Inflammatory macrophage treated with lipopolysaccharide for 4 hours (primary cell): ENCODE data around the gene SPIN2A.
A peak's percentile ranks its signal among the peaks of the same experiment; 100 is the strongest.
"Not testable (repeated sequence)": the region's sequence is repeated elsewhere in the genome, so short reads cannot be mapped to it uniquely, and the experiment has no call there.

Experiments used
- DNase-seq: peaks from one replicate; pipeline ENCODE4 v3.0.0-alpha.2; 2020

Gene SPIN2A

GRCh38 chrX:57137073-57137472 is at the start of gene SPIN2A:
TSS of gene SPIN2A (minus strand) at chrX:57137397. CDS start at chrX:57136597, 800 bp downstream.
- DNase-seq = not testable (repeated sequence)

DNA sequence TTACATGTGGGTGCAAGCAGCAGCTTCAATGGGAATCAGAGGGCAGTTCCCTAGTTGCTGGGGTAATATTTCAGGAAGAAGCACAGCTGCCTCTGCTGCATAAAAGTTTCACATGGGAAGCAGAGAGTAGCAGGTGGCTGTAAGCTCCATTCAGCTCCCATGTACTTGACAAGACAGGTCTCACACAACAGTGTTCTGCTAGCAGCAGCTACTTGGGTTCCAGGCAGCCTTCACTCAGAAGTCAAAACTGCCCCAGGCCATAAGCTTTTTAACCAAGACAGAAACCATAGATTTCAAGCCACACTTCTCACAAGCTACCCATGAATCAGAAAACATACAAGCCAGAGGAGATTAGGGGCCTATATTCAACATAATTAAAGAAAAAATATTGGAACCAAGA is 41.4 kb upstream of the SPIN2A start:
- no peak for DNase-seq

- no peak for DNase-seq
These were observed 39.9 kb upstream of the SPIN2A start for GRCh38 chrX:57177070-57177469.

GRCh38 chrX:57172544-57172943 is 35.3 kb upstream of the SPIN2A start:
- DNase-seq = no peak

DNA sequence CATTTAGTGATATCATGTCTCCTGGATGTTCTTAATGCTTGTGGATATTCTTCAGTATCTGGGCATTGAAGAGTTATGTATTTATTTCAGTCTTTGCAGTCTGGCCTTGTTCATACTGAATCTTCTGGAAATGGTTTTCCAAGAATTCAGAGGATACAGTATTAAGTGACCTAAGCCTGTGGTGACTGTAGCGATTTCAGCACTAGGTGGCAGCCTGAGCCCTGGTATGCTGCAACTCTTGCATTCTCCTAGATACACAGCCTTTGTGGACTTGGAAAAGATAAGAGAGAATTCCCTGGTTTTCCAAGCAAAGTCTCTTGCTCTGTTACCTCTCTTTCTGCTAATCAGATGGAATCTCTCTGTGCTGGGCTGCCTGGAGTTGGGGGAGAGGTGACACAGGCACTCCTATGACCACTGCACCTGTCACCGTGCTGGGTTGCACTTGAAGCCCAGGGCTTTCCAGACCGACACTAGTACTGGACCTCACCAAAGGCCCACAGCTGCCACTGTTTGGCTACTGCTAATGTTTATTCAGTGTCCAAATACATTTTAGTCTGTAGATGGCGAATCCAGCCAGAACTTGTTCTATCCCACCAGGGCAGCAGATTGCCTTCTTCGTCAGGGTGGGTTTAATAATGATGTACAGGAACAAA is 19.3 kb upstream of the SPIN2A start:
- no peak for DNase-seq

DNA sequence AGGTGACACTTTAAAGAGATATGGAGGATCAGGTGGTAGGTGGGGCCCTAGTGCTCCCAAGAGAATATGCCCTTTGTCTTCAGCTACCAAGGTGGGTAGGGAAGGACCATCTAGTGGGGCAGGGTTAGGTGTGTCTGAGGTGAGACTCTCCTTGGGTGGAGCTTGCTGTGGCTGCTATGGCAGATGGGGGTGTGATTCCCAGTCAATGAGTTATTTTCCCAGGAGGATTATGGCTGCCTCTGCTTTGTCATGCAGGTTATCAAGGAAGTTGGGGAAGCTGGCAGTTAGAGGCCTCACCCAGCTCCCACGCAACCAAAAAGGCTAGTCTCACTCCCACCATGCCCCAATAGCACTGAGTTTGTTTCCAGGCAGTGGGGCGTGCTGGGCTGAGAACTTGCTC is 18.0 kb upstream of the SPIN2A start:
- no peak for DNase-seq

- not testable (repeated sequence) for DNase-seq
These were observed 15.0 kb upstream of the SPIN2A start for GRCh38 chrX:57152222-57152621.

- DNase-seq = no peak
These were observed 1.5 kb upstream of the SPIN2A start for GRCh38 chrX:57138674-57139073.

DNA sequence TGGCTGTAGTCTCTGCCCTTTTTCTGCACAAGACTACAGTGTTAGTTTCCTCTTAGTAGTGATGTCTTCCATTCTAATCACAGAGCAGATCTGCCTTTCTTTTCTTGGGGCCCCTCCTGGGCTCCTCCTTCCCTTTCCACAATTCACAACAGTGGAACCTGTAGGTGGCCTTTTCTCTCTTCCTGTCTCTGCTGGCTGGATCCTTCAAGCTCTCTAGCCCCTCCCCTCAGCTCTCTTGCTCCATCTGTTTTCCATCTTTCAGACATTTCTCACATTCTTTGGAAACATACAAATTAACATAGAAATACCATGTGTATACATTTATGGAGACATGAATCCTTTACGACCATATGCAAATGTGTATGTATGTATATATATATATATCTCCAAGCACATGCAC is 304 bp upstream of the SPIN2A start:
- DNase-seq = no peak

DNA sequence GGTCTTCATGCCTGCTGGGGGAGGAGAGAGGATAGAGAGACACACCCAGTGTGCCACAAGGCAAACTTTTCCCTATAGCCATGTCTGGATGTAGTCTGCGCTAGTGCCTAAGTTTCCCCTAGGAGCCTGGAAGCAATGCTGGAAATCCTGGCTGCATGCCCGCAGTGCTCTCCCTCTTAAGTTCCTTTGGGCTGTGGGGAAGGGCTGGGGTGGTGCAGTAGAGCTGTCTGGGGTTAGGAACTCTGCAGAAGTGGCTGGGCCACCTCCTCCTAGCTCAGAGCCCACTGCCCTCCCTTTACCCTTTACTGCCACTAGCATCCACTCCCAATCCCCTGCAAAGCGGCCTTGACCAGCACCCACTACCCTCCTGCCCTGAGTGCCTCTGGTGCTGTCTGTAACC is 608 bp downstream of the SPIN2A start:
- not testable (repeated sequence) for DNase-seq

- DNase-seq = no peak
These were observed 1.9 kb downstream of the SPIN2A start for GRCh38 chrX:57135287-57135686.

GRCh38 chrX:57134702-57135101 is 2.5 kb downstream of the SPIN2A start:
- no peak for DNase-seq

DNA sequence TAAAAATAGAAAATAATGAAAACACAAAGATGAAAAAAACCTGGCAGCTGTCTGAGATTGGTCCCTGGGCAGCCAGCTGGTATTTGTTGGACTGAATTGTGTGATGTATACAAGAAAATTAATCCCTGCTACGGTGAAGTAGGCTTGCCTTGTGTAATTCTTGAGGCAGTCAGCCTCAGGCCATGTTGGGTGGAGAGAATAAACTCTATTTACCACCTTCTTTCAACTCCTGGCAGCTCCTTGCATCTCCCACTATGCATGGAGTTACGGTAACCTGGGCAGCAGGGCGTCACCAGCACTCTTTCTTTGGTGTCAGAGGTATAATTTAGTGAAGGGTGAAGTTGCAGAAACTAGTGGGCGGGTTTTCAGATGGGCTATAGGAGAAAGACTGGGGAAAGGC is 3.5 kb downstream of the SPIN2A start:
- no peak for DNase-seq

GRCh38 chrX:57133284-57133683 is 3.9 kb downstream of the SPIN2A start:
- DNase-seq = not testable (repeated sequence)

DNA sequence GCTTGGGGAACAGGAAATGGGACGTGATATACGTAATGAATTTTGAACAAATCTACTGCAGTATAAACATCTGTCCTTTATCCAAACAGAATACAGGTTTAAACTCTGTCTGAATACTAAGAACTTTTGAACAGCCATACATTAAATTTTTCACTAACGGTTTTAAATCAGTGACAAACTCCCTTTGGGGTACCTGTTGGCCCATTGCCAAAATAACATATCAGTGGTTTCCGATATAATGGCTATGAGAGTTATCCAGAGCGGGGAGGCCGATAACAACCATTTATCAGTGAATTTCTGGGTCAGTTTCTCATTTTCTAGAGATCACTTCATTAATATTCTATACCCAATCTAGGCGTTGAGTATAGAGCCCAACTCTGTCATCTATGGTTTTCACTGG is 5.2 kb downstream of the SPIN2A start:
- no peak for DNase-seq

- no peak for DNase-seq
These were observed 15.4 kb downstream of the SPIN2A start for GRCh38 chrX:57121816-57122215.

DNA sequence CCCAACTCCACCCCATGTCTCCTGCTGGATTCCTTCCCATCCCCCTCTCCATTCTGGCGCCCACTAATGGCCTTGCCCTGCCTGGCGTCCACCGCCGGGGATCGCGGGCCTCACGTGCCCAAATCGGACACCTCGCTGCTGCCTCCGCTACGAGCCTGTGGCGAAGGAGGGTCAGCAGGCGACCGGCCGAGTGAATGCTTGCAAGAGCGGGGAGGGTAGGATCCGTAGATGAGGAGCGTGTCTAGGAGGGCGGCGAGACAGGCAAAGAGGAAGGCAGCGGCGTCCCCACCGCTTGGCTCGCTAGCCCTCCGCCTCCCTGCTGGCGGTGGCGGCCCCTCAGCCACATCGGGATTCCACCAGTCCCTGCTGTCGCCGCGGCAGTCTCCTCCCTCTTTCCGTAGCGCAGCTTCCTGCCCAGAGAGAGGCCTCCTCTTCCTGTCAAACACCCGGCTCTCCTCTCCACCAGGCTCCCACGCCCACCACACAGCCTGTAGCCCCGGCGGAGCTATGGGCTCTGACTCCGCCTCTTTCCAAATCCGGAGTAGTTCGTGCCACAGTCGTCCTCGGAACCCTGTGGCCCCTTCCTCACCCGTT is 15.9 kb downstream of the SPIN2A start, which contains the start of gene SPIN2B:
SPIN2B (minus strand) TSS at position 387 of the 594 bp plus-strand sequence.
- DNase-seq = peak; percentile 81

DNA sequence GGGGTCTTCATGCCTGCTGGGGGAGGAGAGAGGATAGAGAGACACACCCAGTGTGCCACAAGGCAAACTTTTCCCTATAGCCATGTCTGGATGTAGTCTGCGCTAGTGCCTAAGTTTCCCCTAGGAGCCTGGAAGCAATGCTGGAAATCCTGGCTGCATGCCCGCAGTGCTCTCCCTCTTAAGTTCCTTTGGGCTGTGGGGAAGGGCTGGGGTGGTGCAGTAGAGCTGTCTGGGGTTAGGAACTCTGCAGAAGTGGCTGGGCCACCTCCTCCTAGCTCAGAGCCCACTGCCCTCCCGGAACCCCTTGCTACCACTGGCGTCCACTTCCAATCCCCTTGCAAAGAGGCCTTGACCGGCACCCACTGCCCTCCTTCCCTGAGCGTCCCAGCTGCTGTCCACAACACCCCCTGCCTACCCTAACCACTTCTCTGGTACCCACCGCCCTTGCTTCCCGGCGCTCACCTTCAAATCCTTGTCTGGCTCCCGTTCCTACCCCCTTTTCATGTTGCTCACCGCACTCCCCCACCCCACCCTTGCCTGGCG is 16.5 kb downstream of the SPIN2A start:
- not testable (repeated sequence) for DNase-seq

GRCh38 chrX:57119416-57119815 is 17.8 kb downstream of the SPIN2A start:
- no peak for DNase-seq

DNA sequence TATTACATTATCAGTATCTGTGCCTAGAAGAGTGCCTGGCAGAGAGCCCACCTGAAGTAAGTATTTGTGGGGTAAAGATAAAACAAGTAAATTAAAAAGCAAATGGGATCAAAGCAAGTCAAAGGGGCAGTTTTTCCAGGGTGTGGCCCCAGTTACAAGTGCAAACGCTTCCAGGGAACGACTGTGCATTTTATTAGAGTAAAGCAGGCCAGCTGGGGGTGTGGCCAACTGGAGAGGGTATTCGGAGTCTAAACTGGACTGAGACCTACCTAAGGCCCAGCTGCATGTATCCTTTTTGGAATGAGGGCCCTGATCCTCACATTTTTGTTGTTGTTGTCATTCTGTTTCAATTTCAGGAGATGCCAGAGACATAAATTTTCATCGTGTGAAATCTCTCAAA is 19.6 kb downstream of the SPIN2A start:
- not testable (repeated sequence) for DNase-seq

DNA sequence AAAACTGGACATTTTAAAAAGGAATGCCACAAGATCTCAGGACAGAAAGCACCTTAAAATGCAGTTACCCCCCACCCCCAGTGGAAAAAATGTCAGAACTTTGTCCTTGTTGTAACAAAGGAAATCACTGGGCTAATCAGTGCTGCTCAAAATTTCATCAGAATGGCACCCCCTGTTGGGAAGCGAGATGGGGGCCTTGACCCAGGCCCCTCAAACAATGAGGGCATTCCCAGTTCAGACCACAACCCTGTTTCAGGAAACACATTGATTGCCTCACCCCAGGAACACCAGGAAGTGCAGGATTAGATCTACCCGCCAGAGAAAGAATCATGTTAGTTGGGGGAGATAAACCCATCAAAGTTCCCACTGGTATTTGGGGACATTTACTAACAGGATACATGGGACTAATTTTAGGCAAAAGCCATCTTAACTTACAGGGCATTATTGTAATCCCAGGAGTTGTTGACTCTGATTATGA is 32.2 kb downstream of the SPIN2A start:
- no peak for DNase-seq

GRCh38 chrX:57104406-57104805 is 32.8 kb downstream of the SPIN2A start:
- no peak for DNase-seq

GRCh38 chrX:57103489-57103888 is 33.7 kb downstream of the SPIN2A start:
- DNase-seq = no peak

- not testable (repeated sequence) for DNase-seq
These were observed 34.3 kb downstream of the SPIN2A start for GRCh38 chrX:57102918-57103317.
